ENCODE measurements around the gene RASEF. TPM values are rescaled to one million over a fixed set of nuclear protein-coding genes. Genes with fewer than 3 reads are reported as not detected.

Gene RASEF
- total RNA-seq, 1 experiment from 2014 or later, result 2.2 TPM

DNA sequence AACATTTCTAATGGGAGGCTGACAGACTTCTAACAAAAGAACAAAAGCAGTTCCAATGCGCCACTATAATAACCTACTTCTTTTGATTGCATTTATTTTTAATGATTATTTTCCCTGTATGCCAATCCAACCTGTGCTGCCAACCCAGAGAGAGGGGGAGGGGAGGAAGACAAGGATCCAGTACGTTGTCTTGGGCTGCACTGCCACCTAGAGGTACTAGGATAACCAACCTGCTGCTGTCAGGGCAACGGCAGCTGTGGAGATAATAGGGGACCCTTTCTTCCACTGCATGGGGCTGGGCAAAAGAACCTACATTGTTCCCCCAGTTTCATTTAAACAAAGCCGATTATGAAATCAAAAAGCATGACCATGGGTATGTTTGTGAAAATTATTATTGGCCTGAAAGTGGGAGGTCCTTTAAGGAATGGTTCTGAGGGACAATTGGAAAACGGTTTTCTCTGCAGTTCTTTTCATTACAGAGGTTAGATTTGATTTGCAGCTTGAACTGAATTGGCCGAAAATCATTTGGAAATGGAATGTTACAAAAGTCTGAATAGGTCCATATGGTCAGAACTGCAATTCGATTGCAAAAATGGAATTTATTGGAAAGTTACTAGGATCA is 101.3 kb downstream of the RASEF start:
- H4K8ac ChIP-seq (replicated peaks; ENCODE audit: insufficient read length, low read depth, low read length), result no peak overlapping the region
- Mint-ChIP-seq H3K27ac (no peak overlapping the region; a peak in 1 of 7 replicates), H3K27me3 (ENCODE audit: low read depth) (no peaks in the 10 kb centered on the region), H3K36me3 (ENCODE audit: insufficient read depth in 1 of 3, low read depth in 3 of 3) (no peaks in the 10 kb centered on the region), H3K4me3 (no peak overlapping the region), H3K9me3 (no peaks in the 10 kb centered on the region), H3K4me1 (peaks cover 2 to 8% of the 10 kb centered on the region in 2 experiments; a peak in 3 of 4 replicates)
- H3T11ph ChIP-seq (ENCODE audit: low read length), result no peak overlapping the region
- no peak overlapping the region for H2AFZ ChIP-seq (ENCODE audit: low read length)
- no peak overlapping the region for H4K5ac ChIP-seq (ENCODE audit: insufficient read length, low read depth, low read length)
- no peaks in the 10 kb centered on the region for H3K23me2 ChIP-seq (ENCODE audit: insufficient read length, low read depth, low read length, poor library complexity, severe bottlenecking)
- no peak overlapping the region for H3K4me2 ChIP-seq (ENCODE audit: insufficient read depth, insufficient read length, low read length)
- H3K14ac ChIP-seq (ENCODE audit: insufficient read depth, low read length), result no peak overlapping the region
- no peaks in the 10 kb centered on the region for H3K79me2 ChIP-seq (ENCODE audit: insufficient read depth, low read length)
- H2BK15ac ChIP-seq (ENCODE audit: low read depth, low read length), result no peak overlapping the region
- DNase-seq, result peak; percentile 82
- H3K56ac ChIP-seq (ENCODE audit: insufficient read length, low read depth, low read length), result no peak overlapping the region
- no CpG with 5 or more reads among the region's 7 CpGs for WGBS (ENCODE audit: extremely low coverage, insufficient read length, low lambda C conversion rate)
- no peak overlapping the region for H2BK20ac ChIP-seq (ENCODE audit: low read depth, low read length, poor library complexity, severe bottlenecking)
- H3K23ac ChIP-seq (ENCODE audit: insufficient read length, low read depth, low read length), result no peak overlapping the region
- H2AK5ac ChIP-seq (ENCODE audit: insufficient read length, low read length), result no peak overlapping the region
- no peaks in the 10 kb centered on the region for H3K27me3 ChIP-seq (ENCODE audit: insufficient read depth, low read length)
- TF ChIP-seq, protein P1, sequence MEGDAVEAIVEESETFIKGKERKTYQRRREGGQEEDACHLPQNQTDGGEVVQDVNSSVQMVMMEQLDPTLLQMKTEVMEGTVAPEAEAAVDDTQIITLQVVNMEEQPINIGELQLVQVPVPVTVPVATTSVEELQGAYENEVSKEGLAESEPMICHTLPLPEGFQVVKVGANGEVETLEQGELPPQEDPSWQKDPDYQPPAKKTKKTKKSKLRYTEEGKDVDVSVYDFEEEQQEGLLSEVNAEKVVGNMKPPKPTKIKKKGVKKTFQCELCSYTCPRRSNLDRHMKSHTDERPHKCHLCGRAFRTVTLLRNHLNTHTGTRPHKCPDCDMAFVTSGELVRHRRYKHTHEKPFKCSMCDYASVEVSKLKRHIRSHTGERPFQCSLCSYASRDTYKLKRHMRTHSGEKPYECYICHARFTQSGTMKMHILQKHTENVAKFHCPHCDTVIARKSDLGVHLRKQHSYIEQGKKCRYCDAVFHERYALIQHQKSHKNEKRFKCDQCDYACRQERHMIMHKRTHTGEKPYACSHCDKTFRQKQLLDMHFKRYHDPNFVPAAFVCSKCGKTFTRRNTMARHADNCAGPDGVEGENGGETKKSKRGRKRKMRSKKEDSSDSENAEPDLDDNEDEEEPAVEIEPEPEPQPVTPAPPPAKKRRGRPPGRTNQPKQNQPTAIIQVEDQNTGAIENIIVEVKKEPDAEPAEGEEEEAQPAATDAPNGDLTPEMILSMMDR (conservative IDR thresholded peaks at IDR 0.05), result peak; percentile 91
- H3K9me3 ChIP-seq (ENCODE audit: control insufficient read depth, low read depth, low read length), result no peaks in the 10 kb centered on the region
- H2BK5ac ChIP-seq (ENCODE audit: insufficient read length, low read length), result no peak overlapping the region
- H4K20me1 ChIP-seq (ENCODE audit: control insufficient read depth, insufficient read depth, insufficient read length), result no peaks in the 10 kb centered on the region
- H3K4ac ChIP-seq (ENCODE audit: low read depth, low read length), result no peak overlapping the region
- H4K91ac ChIP-seq (ENCODE audit: insufficient read length, low read depth, low read length), result no peak overlapping the region
- H3K4me1 ChIP-seq (ENCODE audit: insufficient read depth, low read length), result 0 out of 2 replicates have a peak, but pooled peaks cover 3% of the 10 kb centered on the region
- no peak overlapping the region for H3K27ac ChIP-seq (ENCODE audit: insufficient read length, low read depth, low read length)
- no peaks in the 10 kb centered on the region for H3K79me1 ChIP-seq (ENCODE audit: insufficient read depth, low read depth, low read length, poor library complexity, severe bottlenecking)
- H3K18ac ChIP-seq (ENCODE audit: insufficient read length, low read depth, low read length), result no peak overlapping the region
- H3K9ac ChIP-seq (ENCODE audit: extremely low read depth, insufficient read length, low read length), result no peak overlapping the region
- no peak overlapping the region for H2BK12ac ChIP-seq (ENCODE audit: insufficient read length, low read depth, low read length)
- H2BK120ac ChIP-seq (ENCODE audit: low read depth, low read length, poor library complexity, severe bottlenecking), result no peak overlapping the region

Measured in H9 (cell line).